A673 (cell line): ENCODE measurements around the gene PAK1. TPM values are rescaled to one million over a fixed set of nuclear protein-coding genes. Genes with fewer than 3 reads are reported as not detected.

Source experiments
- BruUV-seq: library from RNA; stranded (reverse); fragments of 400-500 nt; replicated peaks from 2 replicates; lab custom pipeline; 2021; lab: Mats Ljungman, UMichigan
- CTCF ChIA-PET: fragments of 300-600 bp; sonication (Branson Sonifier 250); formaldehyde crosslinking; loops from one replicate; lab custom pipeline; 2022; ENCODE audit warnings: antibody characterized with exemption; lab: Charles Lee
- POLR2A ChIA-PET: fragments of 300-600 bp; sonication (Branson Sonifier 250); formaldehyde crosslinking; loops from one replicate; lab custom pipeline; 2022; ENCODE audit warnings: antibody characterized with exemption; ENCODE audit not compliant: low non-redundant PET; lab: Charles Lee
- DNase-seq: peaks from one replicate; pipeline ENCODE4 v3.0.0-alpha.2; 2015; ENCODE audit warnings: low spot score
- H3K27ac ChIP-seq: fragments of 200-600 bp; sonication (generic); 2 replicates; pipeline ENCODE4 v1.5.1; 2016; ENCODE audit warnings: mixed run types, low read depth, mild to moderate bottlenecking, mixed read lengths, antibody characterized with exemption, low read length; ENCODE audit not compliant: poor library complexity, severe bottlenecking
- H3K27me3 ChIP-seq: fragments of 200-600 bp; sonication (generic); replicated peaks from 2 replicates; pipeline ENCODE4 v1.6.1; 2017; ENCODE audit warnings: mixed run types, low read depth, mild to moderate bottlenecking, mixed read lengths, antibody characterized with exemption, low read length; ENCODE audit not compliant: insufficient read depth, poor library complexity
- H3K36me3 ChIP-seq: fragments of 200-600 bp; sonication (generic); 2 replicates; pipeline ENCODE4 v1.6.1; 2016; ENCODE audit warnings: mixed run types, mild to moderate bottlenecking, mixed read lengths, antibody characterized with exemption, low read length; ENCODE audit not compliant: insufficient read depth, poor library complexity, severe bottlenecking
- H3K4me1 ChIP-seq: fragments of 200-600 bp; sonication (generic); 2 replicates; pipeline ENCODE4 v1.6.1; 2017; ENCODE audit warnings: mixed run types, mild to moderate bottlenecking, mixed read lengths, antibody characterized with exemption, low read length; ENCODE audit not compliant: insufficient read depth, poor library complexity, severe bottlenecking
- H3K4me3 ChIP-seq: fragments of 200-600 bp; sonication (generic); 2 replicates; pipeline ENCODE4 v1.5.1; 2016; ENCODE audit warnings: low read depth, mixed run types, mild to moderate bottlenecking, mixed read lengths, low read length; ENCODE audit not compliant: poor library complexity, severe bottlenecking
- H3K9me3 ChIP-seq: fragments of 200-600 bp; sonication (generic); 2 replicates; pipeline ENCODE4 v1.6.1; 2016; ENCODE audit warnings: mixed run types, low read depth, mild to moderate bottlenecking, mixed read lengths, antibody characterized with exemption, low read length; ENCODE audit not compliant: poor library complexity, severe bottlenecking
- CTCF ChIP-seq: fragments of 300-800, 200-600 bp; sonication (generic); conservative IDR thresholded peaks from 2 replicates; pipeline ENCODE4 v1.5.1; 2017; ENCODE audit warnings: low read depth, mild to moderate bottlenecking, antibody characterized with exemption, low read length, moderate library complexity, mixed read lengths
- EZH2 ChIP-seq: fragments of 200-600 bp; sonication (generic); IDR thresholded peaks from 2 replicates; pipeline ENCODE4 v1.6.1; 2017; ENCODE audit warnings: borderline replicate concordance, low read depth, mild to moderate bottlenecking, mixed read lengths, antibody characterized with exemption, low read length; ENCODE audit not compliant: poor library complexity, severe bottlenecking
- intact Hi-C: fragments of 100-400 bp; cut with micrococcal nuclease; formaldehyde crosslinking; loops from one replicate; pipeline ENCODE4 v1.10.0; 2022; ENCODE audit not compliant: unreplicated experiment
- total RNA-seq: library from RNA; stranded (reverse); gene quantifications from 2 replicates; pipeline ENCODE4 v1.2.3, GENCODE V29; 2021

The PAK1 gene
- total RNA-seq, 1 experiment from 2014 or later: 44.2 TPM

DNA sequence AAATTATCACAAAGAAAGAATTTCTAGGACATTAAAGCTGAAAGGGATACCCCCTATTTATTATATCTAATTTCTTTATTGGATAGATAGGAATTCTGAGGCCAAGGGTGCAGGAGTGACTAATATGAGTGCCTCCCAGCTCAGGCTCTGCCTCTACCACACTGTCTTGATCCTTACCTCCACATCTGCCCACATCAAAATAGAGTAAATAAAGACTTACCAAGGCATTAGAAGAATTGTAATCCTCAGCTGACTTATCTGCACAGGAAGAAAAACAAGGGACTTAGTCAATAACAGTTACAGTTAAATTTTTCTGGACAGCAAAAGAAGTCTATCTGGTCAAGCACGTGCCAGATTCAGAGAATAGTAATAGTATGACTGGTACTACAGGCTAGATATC is 99.8 kb downstream of the PAK1 start:
- H3K9me3 ChIP-seq: no peaks in the 10 kb centered on the region
- no peaks in the 10 kb centered on the region for H3K27me3 ChIP-seq
- CTCF ChIA-PET: no interaction called here
- intact Hi-C loops: no loop called here
- no peaks in the 10 kb centered on the region for H3K36me3 ChIP-seq
- H3K4me1 ChIP-seq: no peaks in the 10 kb centered on the region
- no TSS peak for BruUV-seq
- POLR2A ChIA-PET: no interaction called here
- H3K27ac ChIP-seq: no peak overlapping the region
- TF ChIP-seq EZH2 (no peak), CTCF (no peak)
- no peak overlapping the region for H3K4me3 ChIP-seq
- DNase-seq: no peak

GRCh38 chr11:77372726-77373125 is 101.2 kb downstream of the PAK1 start:
- intact Hi-C loops: no loop called here
- CTCF ChIA-PET: no interaction called here

DNA sequence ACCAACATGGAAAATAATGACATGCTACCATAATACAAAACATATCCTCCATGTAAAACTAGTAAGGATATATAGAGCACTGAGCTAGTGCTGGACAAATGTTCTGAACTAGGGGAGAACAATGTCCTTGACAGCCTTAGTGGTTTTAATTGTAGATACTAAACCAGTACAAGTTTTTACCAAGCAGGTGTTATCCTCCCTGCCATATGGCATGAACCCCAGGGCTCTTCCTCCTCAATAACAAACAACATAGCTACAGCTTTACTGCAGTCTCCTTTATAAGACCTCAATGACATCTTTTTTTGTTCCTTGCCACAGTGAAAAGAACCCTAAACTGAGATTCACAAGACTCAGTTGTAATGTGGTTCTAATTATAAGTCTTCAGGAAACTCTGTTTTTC is 102.2 kb downstream of the PAK1 start:
- TF ChIP-seq EZH2: no peak
- no peak for TF ChIP-seq CTCF
- Histone ChIP-seq H3K4me1 (no peaks in the 10 kb centered on the region), H3K4me3 (no peak overlapping the region), H3K9me3 (no peaks in the 10 kb centered on the region), H3K27ac (no peak overlapping the region), H3K27me3 (no peaks in the 10 kb centered on the region), H3K36me3 (no peaks in the 10 kb centered on the region)
- intact Hi-C loops: no loop called here
- DNase-seq: no peak
- CTCF ChIA-PET: no interaction called here
- POLR2A ChIA-PET: interaction anchor here (0.6 kb wide), 1 partner anchor 97 kb away, joined by 3 read pairs; no protein-coding TSS in a partner anchor
- no TSS peak for BruUV-seq

More at GRCh38 chr11:77372726-77373125, 101.2 kb downstream of the PAK1 start:
- TF ChIP-seq EZH2 (no peak), CTCF (no peak)
- DNase-seq: no peak
- H3K27ac ChIP-seq: no peak overlapping the region
- H3K9me3 ChIP-seq: no peaks in the 10 kb centered on the region
- no TSS peak for BruUV-seq
- no peaks in the 10 kb centered on the region for H3K36me3 ChIP-seq
- H3K4me1 ChIP-seq: no peaks in the 10 kb centered on the region
- H3K27me3 ChIP-seq: no peaks in the 10 kb centered on the region
- H3K4me3 ChIP-seq: no peak overlapping the region
- POLR2A ChIA-PET: no interaction called here
